ENCODE measurements around the gene SDK2.

SDK2 gene

GRCh38 chr17:73589363-73589980 lies 54.8 kb downstream of the SDK2 start:
- peak; percentile 68 for DNase-seq (ENCODE audit: low read depth, low spot score)

- no peak for DNase-seq (ENCODE audit: low read depth, low spot score)
Measured at GRCh38 chr17:73588891-73589290, 55.4 kb downstream of the SDK2 start.

GRCh38 chr17:73588301-73588846 lies 55.9 kb downstream of the SDK2 start:
- DNase-seq (ENCODE audit: low read depth, low spot score): no peak

- DNase-seq (ENCODE audit: low read depth, low spot score): peak; percentile 83
Measured at GRCh38 chr17:73586921-73587602, 57.2 kb downstream of the SDK2 start.

GRCh38 chr17:73586275-73586832 lies 57.9 kb downstream of the SDK2 start:
- no peak for DNase-seq (ENCODE audit: low read depth, low spot score)

GRCh38 chr17:73585583-73585982 lies 58.7 kb downstream of the SDK2 start:
- DNase-seq (ENCODE audit: low read depth, low spot score): peak; percentile 23

GRCh38 chr17:73584987-73585386 lies 59.3 kb downstream of the SDK2 start:
- DNase-seq (ENCODE audit: low read depth, low spot score): no peak

GRCh38 chr17:73584049-73584448 lies 60.2 kb downstream of the SDK2 start:
- no peak for DNase-seq (ENCODE audit: low read depth, low spot score)

- DNase-seq (ENCODE audit: low read depth, low spot score): peak; percentile 28
Measured at GRCh38 chr17:73582821-73583220, 61.4 kb downstream of the SDK2 start.

- DNase-seq (ENCODE audit: low read depth, low spot score): no peak
Measured at GRCh38 chr17:73582359-73582758, 61.9 kb downstream of the SDK2 start.

- DNase-seq (ENCODE audit: low read depth, low spot score): no peak
Measured at GRCh38 chr17:73581379-73581778, 62.9 kb downstream of the SDK2 start.

GRCh38 chr17:73580073-73580710 lies 64.1 kb downstream of the SDK2 start:
- no peak for DNase-seq (ENCODE audit: low read depth, low spot score)

GRCh38 chr17:73576556-73577098 lies 67.6 kb downstream of the SDK2 start:
- DNase-seq (ENCODE audit: low read depth, low spot score): no peak

GRCh38 chr17:73575470-73576221 lies 68.6 kb downstream of the SDK2 start:
- DNase-seq (ENCODE audit: low read depth, low spot score): no peak

- DNase-seq (ENCODE audit: low read depth, low spot score): peak; percentile 71
Measured at GRCh38 chr17:73571511-73572130, 72.6 kb downstream of the SDK2 start.

GRCh38 chr17:73569762-73570319 lies 74.4 kb downstream of the SDK2 start:
- no peak for DNase-seq (ENCODE audit: low read depth, low spot score)

- no peak for DNase-seq (ENCODE audit: low read depth, low spot score)
Measured at GRCh38 chr17:73568934-73569333, 75.3 kb downstream of the SDK2 start.

GRCh38 chr17:73566905-73567782 lies 77.1 kb downstream of the SDK2 start:
- DNase-seq (ENCODE audit: low read depth, low spot score): peak; percentile 84

GRCh38 chr17:73564843-73565242 lies 79.4 kb downstream of the SDK2 start:
- peak; percentile 46 for DNase-seq (ENCODE audit: low read depth, low spot score)

- DNase-seq (ENCODE audit: low read depth, low spot score): peak; percentile 71
Measured at GRCh38 chr17:73562896-73563295, 81.3 kb downstream of the SDK2 start.
